WTC11 (cell line): ENCODE data around the gene ASB2. TPM values are rescaled to one million over a fixed set of nuclear protein-coding genes. Genes with fewer than 3 reads are reported as not detected.

Experiments used
- ATAC-seq: fragments of 200-7000 bp; cut with Tn5 transposase; 2 replicates; pipeline ENCODE4 v1.10.0; 2021; ENCODE audit warnings: mild to moderate bottlenecking, moderate library complexity
- CTCF ChIA-PET: fragments of 300-600 bp; sonication (Branson Sonifier 250); formaldehyde crosslinking; loops from one replicate; lab custom pipeline; 2021; ENCODE audit warnings: antibody characterized with exemption; lab: Charles Lee
- POLR2A ChIA-PET: fragments of 350-600 bp; sonication (Branson Sonifier 250); formaldehyde crosslinking; loops from one replicate; lab custom pipeline; 2021; ENCODE audit warnings: antibody characterized with exemption; lab: Charles Lee
- DNase-seq: peaks from one replicate; pipeline ENCODE4 v3.0.0; 2021; ENCODE audit warnings: low spot score
- H3K27ac Mint-ChIP-seq: 2 replicates; pipeline ENCODE4 v1.8.0; 2021; ENCODE audit warnings: mixed read lengths
- H3K27me3 Mint-ChIP-seq: 2 replicates; pipeline ENCODE4 v1.8.0; 2021; ENCODE audit warnings: low read depth, mild to moderate bottlenecking, moderate library complexity, mixed read lengths
- H3K36me3 Mint-ChIP-seq: 2 replicates; pipeline ENCODE4 v1.8.0; 2021; ENCODE audit warnings: mixed read lengths
- H3K4me1 Mint-ChIP-seq: 2 replicates; pipeline ENCODE4 v1.8.0; 2022; ENCODE audit warnings: mixed read lengths
- H3K4me3 Mint-ChIP-seq: 2 replicates; pipeline ENCODE4 v1.8.0; 2021; ENCODE audit warnings: mild to moderate bottlenecking, moderate library complexity, mixed read lengths
- H3K9me3 Mint-ChIP-seq: 2 replicates; pipeline ENCODE4 v1.8.0; 2021; ENCODE audit warnings: mixed read lengths
- AFF4 ChIP-seq: sonication (generic); formaldehyde crosslinking; IDR thresholded peaks from 2 replicates; pipeline ENCODE4 v1.8.1; 2023; ENCODE audit warnings: mild to moderate bottlenecking, missing genetic modification reagents, borderline replicate concordance
- ARID4B ChIP-seq: sonication (generic); formaldehyde crosslinking; IDR thresholded peaks from 2 replicates; pipeline ENCODE4 v1.8.0; 2023; ENCODE audit warnings: missing genetic modification reagents, mild to moderate bottlenecking, borderline replicate concordance
- CREB1 ChIP-seq: sonication (generic); formaldehyde crosslinking; IDR thresholded peaks from 2 replicates; pipeline ENCODE4 v1.8.0; 2023; ENCODE audit warnings: mild to moderate bottlenecking, missing genetic modification reagents
- ELF4 ChIP-seq: sonication (generic); formaldehyde crosslinking; IDR thresholded peaks from 2 replicates; pipeline ENCODE4 v1.8.1; 2022; ENCODE audit warnings: low read depth, mild to moderate bottlenecking, moderate library complexity, missing genetic modification reagents
- ETV6 ChIP-seq: sonication (generic); formaldehyde crosslinking; IDR thresholded peaks from 2 replicates; pipeline ENCODE4 v1.8.1; 2022; ENCODE audit warnings: mild to moderate bottlenecking, missing genetic modification reagents
- GTF2I ChIP-seq: fragments of 250-450 bp; sonication (Bioruptor Pico); conservative IDR thresholded peaks from 2 replicates; pipeline ENCODE4 v1.4.0; 2021; ENCODE audit warnings: mild to moderate bottlenecking
- HMGXB4 ChIP-seq: sonication (generic); formaldehyde crosslinking; IDR thresholded peaks from 2 replicates; pipeline ENCODE4 v1.8.1; 2023; ENCODE audit warnings: mild to moderate bottlenecking, moderate library complexity, missing genetic modification reagents
- IRF1 ChIP-seq: sonication (generic); formaldehyde crosslinking; IDR thresholded peaks from 2 replicates; pipeline ENCODE4 v1.8.0; 2023; ENCODE audit warnings: missing genetic modification reagents
- NFATC4 ChIP-seq: fragments of 250-450 bp; sonication (Bioruptor Pico); IDR thresholded peaks from 2 replicates; pipeline ENCODE4 v1.9.0; 2021; ENCODE audit warnings: mild to moderate bottlenecking
- NR1H2 ChIP-seq: sonication (generic); formaldehyde crosslinking; IDR thresholded peaks from 2 replicates; pipeline ENCODE4 v1.9.0; 2021; ENCODE audit warnings: mild to moderate bottlenecking, moderate library complexity, missing genetic modification reagents
- SOX15 ChIP-seq: fragments of 250-450 bp; sonication (Bioruptor Pico); IDR thresholded peaks from 2 replicates; pipeline ENCODE4 v1.9.0; 2021; ENCODE audit warnings: mild to moderate bottlenecking
- STAT6 ChIP-seq: sonication (generic); formaldehyde crosslinking; conservative IDR thresholded peaks from 2 replicates; pipeline ENCODE4 v1.8.1; 2023; ENCODE audit warnings: mild to moderate bottlenecking, low read depth, missing genetic modification reagents, moderate library complexity
- TCF7 ChIP-seq: sonication (generic); formaldehyde crosslinking; IDR thresholded peaks from 2 replicates; pipeline ENCODE4 v1.8.0; 2022; ENCODE audit warnings: mild to moderate bottlenecking, low read depth, missing genetic modification reagents, moderate library complexity
- USF1 ChIP-seq: sonication (generic); formaldehyde crosslinking; IDR thresholded peaks from 2 replicates; pipeline ENCODE4 v1.8.0; 2022; ENCODE audit warnings: mild to moderate bottlenecking, missing genetic modification reagents
- USF2 ChIP-seq: sonication (generic); formaldehyde crosslinking; IDR thresholded peaks from 2 replicates; pipeline ENCODE4 v1.8.1; 2023; ENCODE audit warnings: mild to moderate bottlenecking, missing genetic modification reagents, moderate library complexity
- ZBTB21 ChIP-seq: sonication (generic); formaldehyde crosslinking; IDR thresholded peaks from 2 replicates; pipeline ENCODE4 v1.8.1; 2023; ENCODE audit warnings: mild to moderate bottlenecking, missing genetic modification reagents, borderline replicate concordance
- ZBTB43 ChIP-seq: sonication (generic); formaldehyde crosslinking; IDR thresholded peaks from 2 replicates; pipeline ENCODE4 v1.8.1; 2023; ENCODE audit warnings: mild to moderate bottlenecking, missing genetic modification reagents
- ZNF263 ChIP-seq: sonication (generic); formaldehyde crosslinking; IDR thresholded peaks from 2 replicates; pipeline ENCODE4 v1.8.1; 2022; ENCODE audit warnings: low read depth, mild to moderate bottlenecking, moderate library complexity, missing genetic modification reagents
- total RNA-seq: library from RNA; stranded (reverse); gene quantifications from 3 replicates; pipeline ENCODE4 v1.2.3, GENCODE V29; 2021

The ASB2 gene
- total RNA-seq, 1 experiment from 2014 or later = 0.37 TPM

- TF ChIP-seq AFF4 (CRISPR knock-in tag) = no peak
Observed at GRCh38 chr14:93915070-93915705, 61.2 kb downstream of the ASB2 start (continued).

GRCh38 chr14:93914278-93914677 is 62.1 kb downstream of the ASB2 start:
- Mint-ChIP-seq H3K27ac (no peak overlapping the region), H3K4me1 (no peaks in the 10 kb centered on the region), H3K27me3 (no peaks in the 10 kb centered on the region; the same call in 1 of the 2 replicates), H3K9me3 (no peaks in the 10 kb centered on the region), H3K4me3 (no peak overlapping the region), H3K36me3 (no peaks in the 10 kb centered on the region)
- CTCF ChIA-PET = interaction anchor here (0.9 to 3.8 kb wide), 3 partner anchors 9 to 25 kb away, joined by 3 to 20 read pairs (median 19); no protein-coding TSS in a partner anchor
- DNase-seq (no peak), ATAC-seq (no peak)
- POLR2A ChIA-PET = no interaction called here
- no peak for TF ChIP-seq ETV6 (CRISPR knock-in tag)
- TF ChIP-seq USF2 = no peak
- TF ChIP-seq ELF4 (CRISPR knock-in tag) = no peak
- no peak for TF ChIP-seq IRF1
- TF ChIP-seq GTF2I = no peak
- TF ChIP-seq ARID4B = no peak
- no peak for TF ChIP-seq SOX15
- no peak for TF ChIP-seq USF1 (CRISPR knock-in tag)
- TF ChIP-seq CREB1 = no peak
- TF ChIP-seq TCF7 (CRISPR knock-in tag) = no peak
- no peak for TF ChIP-seq NR1H2 (CRISPR knock-in tag)
- TF ChIP-seq ZBTB21 (CRISPR knock-in tag) = no peak
- no peak for TF ChIP-seq ZNF263
- no peak for TF ChIP-seq HMGXB4 (CRISPR knock-in tag)
- TF ChIP-seq ZBTB43 (CRISPR knock-in tag) = no peak
- no peak for TF ChIP-seq NFATC4 (CRISPR knock-in tag)
- no peak for TF ChIP-seq STAT6 (CRISPR knock-in tag)
